T47D (cell line): ENCODE measurements around the gene ALCAM.
A peak's percentile ranks its signal among the peaks of the same experiment; 100 is the strongest.

Experiments
- DNase-seq, 2 experiments: peaks; one replicate each; pipeline versions ENCODE4 v3.0.0 to v3.0.0-alpha.2; 2011 to 2012; ENCODE audit warnings: low read depth in 1 of 2, low spot score in 1 of 2
- JUND ChIP-seq: IDR thresholded peaks from 2 replicates; pipeline ENCODE4 v1.6.1; 2012; ENCODE audit warnings: low read depth
- in situ Hi-C: cut with HindIII; loops from 2 replicates; pipeline ENCODE4 v1.10.0; 2016; ENCODE audit warnings: low sequenced_read_pairs, low pct_unique_long_range_greater_than_20kb

ALCAM gene

DNA sequence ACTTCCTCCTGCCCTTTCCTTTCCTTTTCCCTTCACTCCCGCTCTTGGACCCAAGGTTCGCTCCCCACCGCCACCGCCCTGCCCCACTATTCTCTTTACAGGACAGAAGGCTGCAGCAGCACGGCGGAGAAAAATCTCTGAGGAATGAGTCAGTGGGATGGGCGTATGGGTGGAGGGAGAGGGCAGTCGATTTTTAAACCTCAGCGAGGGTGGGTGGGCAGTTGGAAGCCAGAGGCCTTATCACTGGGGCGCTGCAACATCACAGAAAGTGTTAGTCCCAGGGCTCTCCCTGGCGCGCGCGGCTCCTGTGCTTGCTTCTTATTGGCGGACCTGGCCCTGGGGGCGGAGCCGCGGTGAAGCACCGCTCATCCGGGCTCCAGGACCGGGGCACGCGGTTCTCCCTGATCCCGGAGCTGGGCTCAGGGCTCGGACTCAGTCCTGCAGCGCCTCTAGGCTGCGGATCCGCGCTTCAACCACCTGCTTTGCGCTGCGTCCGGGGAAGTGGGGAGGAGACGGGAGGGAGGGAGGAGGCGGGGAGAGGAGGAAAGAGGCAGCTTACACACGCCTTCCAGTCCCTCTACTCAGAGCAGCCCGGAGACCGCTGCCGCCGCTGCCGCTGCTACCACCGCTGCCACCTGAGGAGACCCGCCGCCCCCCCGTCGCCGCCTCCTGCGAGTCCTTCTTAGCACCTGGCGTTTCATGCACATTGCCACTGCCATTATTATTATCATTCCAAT, at the start of gene ALCAM:
Gene ALCAM (plus strand): TSS at position 584 of the 737 bp plus-strand sequence.
- in situ Hi-C loops: no loop called here
- peak; percentile 67 to 98 for DNase-seq
- no peak for TF ChIP-seq JUND

GRCh38 chr3:105317841-105318240, 48.9 kb upstream of the ALCAM start:
- no peak for TF ChIP-seq JUND
- no peak for DNase-seq
- in situ Hi-C loops: no loop called here

DNA sequence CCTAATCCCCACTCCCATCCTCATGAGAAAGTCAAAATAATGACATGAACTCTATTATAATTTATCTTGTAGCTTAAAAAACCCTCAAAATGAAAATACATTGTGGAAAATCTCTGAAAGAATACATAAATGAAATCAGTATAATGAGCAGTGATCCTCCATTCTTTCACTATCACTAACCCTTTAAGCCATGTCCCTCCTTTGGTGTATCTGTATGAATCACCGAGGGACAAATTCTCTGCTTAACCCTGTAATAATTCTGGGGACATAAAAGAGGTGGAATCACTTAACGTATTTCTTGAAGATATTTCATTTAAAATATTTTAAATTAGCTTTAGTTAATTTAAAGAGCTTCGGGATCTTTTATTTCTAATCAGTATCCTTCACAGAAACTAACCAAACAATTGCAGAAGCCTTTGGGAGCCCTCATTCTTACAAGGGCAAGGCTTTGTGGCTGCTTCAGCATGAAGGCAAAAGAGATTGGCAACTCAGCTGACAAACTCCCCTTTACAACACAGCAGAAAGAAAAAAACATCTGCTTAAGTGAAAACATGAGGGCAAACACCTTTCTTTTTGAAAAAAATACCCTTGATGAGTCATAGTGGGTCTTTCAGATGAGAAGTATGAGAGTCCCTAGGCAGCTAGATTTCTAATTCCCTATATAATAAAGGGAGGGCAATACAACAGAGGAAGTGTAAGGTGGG, 44.0 kb upstream of the ALCAM start:
- in situ Hi-C loops: no loop called here
- TF ChIP-seq JUND: no peak
- DNase-seq: no peak

DNA sequence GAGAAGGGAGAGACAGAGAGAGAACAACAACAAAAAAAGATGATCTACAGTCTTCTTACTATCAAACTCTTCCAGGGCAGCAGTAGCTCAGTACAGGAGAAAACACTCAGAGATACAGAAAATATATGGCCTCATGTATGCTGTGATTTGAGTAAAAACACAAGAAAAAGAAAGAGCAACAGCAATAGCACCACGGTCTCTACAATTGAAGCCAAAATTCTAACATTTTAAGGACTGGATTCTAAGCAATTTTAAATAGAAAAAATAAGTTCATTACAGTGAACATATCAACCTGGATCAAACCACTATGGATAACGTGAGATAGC, 43.5 kb upstream of the ALCAM start:
- in situ Hi-C loops: no loop called here
- TF ChIP-seq JUND: no peak
- no peak for DNase-seq

- in situ Hi-C loops: no loop called here
- no peak for TF ChIP-seq JUND
- DNase-seq: no peak
Measured at GRCh38 chr3:105324951-105325350, 41.8 kb upstream of the ALCAM start.

GRCh38 chr3:105327662-105328337, 38.9 kb upstream of the ALCAM start:
- TF ChIP-seq JUND: no peak

GRCh38 chr3:105328338-105328730, 38.4 kb upstream of the ALCAM start:
- in situ Hi-C loops: no loop called here
- no peak for TF ChIP-seq JUND
- no peak for DNase-seq

More at GRCh38 chr3:105327662-105328337, 38.9 kb upstream of the ALCAM start:
- DNase-seq: no peak
- in situ Hi-C loops: no loop called here

GRCh38 chr3:105332961-105333360, 33.7 kb upstream of the ALCAM start:
- in situ Hi-C loops: no loop called here
- no peak for DNase-seq
- TF ChIP-seq JUND: no peak

DNA sequence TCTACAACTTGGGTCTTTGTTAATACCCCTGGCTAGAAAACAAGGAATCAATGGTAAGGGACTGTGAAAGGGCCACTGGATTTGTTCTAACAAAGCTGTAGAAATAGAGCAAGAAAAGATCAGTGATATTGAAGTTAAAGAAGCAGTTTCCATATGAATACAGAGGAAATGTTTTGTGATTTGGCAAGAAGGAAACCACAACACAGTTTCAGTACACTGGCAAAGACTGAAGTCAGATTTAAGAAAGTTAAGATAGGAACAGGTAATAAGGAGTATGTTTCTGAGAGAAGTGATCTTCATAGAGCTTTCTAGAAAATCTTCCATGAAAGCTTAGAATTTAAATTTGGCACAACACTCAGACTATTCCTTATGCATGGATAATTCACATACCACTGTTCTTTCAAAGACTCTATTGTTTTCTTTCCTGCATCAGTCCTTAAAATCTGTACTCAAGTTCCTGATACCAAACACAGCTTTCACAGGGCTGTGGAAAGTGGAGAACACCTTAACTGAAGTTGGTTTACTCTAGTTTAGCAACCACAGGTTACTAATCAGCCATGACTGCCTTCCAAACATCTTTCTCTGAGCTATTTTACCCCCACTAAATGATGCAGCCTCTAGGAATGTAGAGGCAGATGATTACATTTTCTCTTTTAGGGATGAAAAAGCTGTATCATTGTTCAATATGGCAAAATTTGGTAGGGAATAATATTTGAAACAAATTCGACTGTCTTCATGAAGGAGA, 32.4 kb upstream of the ALCAM start:
- DNase-seq: no peak
- no peak for TF ChIP-seq JUND
- in situ Hi-C loops: no loop called here

- DNase-seq: no peak
- TF ChIP-seq JUND: no peak
- in situ Hi-C loops: no loop called here
Measured at GRCh38 chr3:105339946-105340345, 26.8 kb upstream of the ALCAM start.

- in situ Hi-C loops: no loop called here
- no peak for DNase-seq
- no peak for TF ChIP-seq JUND
Measured at GRCh38 chr3:105343991-105344390, 22.7 kb upstream of the ALCAM start.

- in situ Hi-C loops: no loop called here
- TF ChIP-seq JUND: no peak
- no peak for DNase-seq
Measured at GRCh38 chr3:105345156-105345555, 21.6 kb upstream of the ALCAM start.
